K562 (cell line): Measurements from ENCODE around the gene UBXN4. TPM values are rescaled to one million over a fixed set of nuclear protein-coding genes. Genes with fewer than 3 reads are reported as not detected.
A peak's percentile ranks its signal among the peaks of the same experiment; 100 is the strongest.
"Not testable (repeated sequence)": the region's sequence is repeated elsewhere in the genome, so short reads cannot be mapped to it uniquely, and the experiment has no call there.

Source experiments
- ATAC-seq: fragments of 200-7000 bp; cut with Tn5 transposase; 3 replicates; pipeline ENCODE4 v1.9.1; 2020; ENCODE audit warnings: moderate library complexity
- BruUV-seq: library from RNA; stranded (reverse); fragments of 400-500 nt; replicated peaks from 2 replicates; lab custom pipeline; 2021; lab: Mats Ljungman, UMichigan
- CTCF ChIA-PET: fragments of 300-600 bp; formaldehyde crosslinking; extraction: SDS; loops from one replicate; lab custom pipeline; 2021; ENCODE audit warnings: low intra/inter-chr PET ratio; lab: Yijun Ruan, JAX
- POLR2A ChIA-PET: fragments of 300-600, 350-650 bp; sonication (Branson Sonifier 250); formaldehyde crosslinking; extraction: SDS; loops from one replicate; lab custom pipeline; 2021; ENCODE audit warnings: antibody characterized with exemption, inconsistent platforms; lab: Yijun Ruan, JAX
- DNase-seq, 4 experiments: peaks; one replicate each; pipeline versions ENCODE4 v3.0.0 to v3.0.0-alpha.2; 2011 to 2018; ENCODE audit warnings: low spot score in 3 of 4, mixed read lengths in 3 of 4; ENCODE audit errors: extremely low read depth in 1 of 4
- FAIRE-seq: peaks from 2 replicates; lab custom pipeline; 2011; peaks lifted over from hg19 to GRCh38; lab: Jason Lieb, UNC
- H2AFZ ChIP-seq: 2 replicates; pipeline ENCODE4 v1.6.0; 2011; ENCODE audit warnings: low read depth, low read length, control low read depth, inconsistent platforms
- H3K27ac ChIP-seq: fragments of 200-600 bp; 3 replicates; pipeline ENCODE4 v1.8.0; 2011; ENCODE audit warnings: low read depth, mild to moderate bottlenecking, control low read depth, inconsistent platforms, low read length, moderate library complexity, mixed read lengths; ENCODE audit errors: extremely low read depth
- H3K27me3 ChIP-seq, 2 experiments: fragments of 300-600 bp in 1 of 2; 2 replicates in 1 of 2; 3 replicates in 1 of 2; pipeline versions ENCODE4 v1.6.0 to v1.8.0; 2011; ENCODE audit warnings: inconsistent platforms in 2 of 2, low read length in 2 of 2, mild to moderate bottlenecking in 1 of 2, mixed read lengths in 1 of 2, moderate library complexity in 1 of 2; ENCODE audit not compliant: control insufficient read depth in 2 of 2, insufficient read depth in 2 of 2
- H3K36me3 ChIP-seq: fragments of 300-600 bp; 3 replicates; pipeline ENCODE4 v1.8.0; 2011; ENCODE audit warnings: mild to moderate bottlenecking, low read length, inconsistent platforms; ENCODE audit not compliant: control insufficient read depth, insufficient read depth
- H3K4me1 ChIP-seq, 2 experiments: fragments of 200-600 bp in 1 of 2; replicated peaks in 1 of 2; 2 replicates in 1 of 2; 3 replicates in 1 of 2; pipeline versions ENCODE4 v1.5.1 to v1.8.0; 2011; ENCODE audit warnings: inconsistent platforms in 2 of 2, low read length in 2 of 2, mild to moderate bottlenecking in 1 of 2, mixed read lengths in 1 of 2, moderate library complexity in 1 of 2; ENCODE audit not compliant: control insufficient read depth in 2 of 2, insufficient read depth in 2 of 2
- H3K4me2 ChIP-seq: 2 replicates; pipeline ENCODE4 v1.6.1; 2011; ENCODE audit warnings: low read length, control low read depth, inconsistent platforms, mixed read lengths; ENCODE audit not compliant: insufficient read depth
- H3K4me3 ChIP-seq: fragments of 200-600 bp; sonication (generic), shearing (Covaris generic); 2 replicates; pipeline ENCODE4 v1.5.1; 2016; ENCODE audit warnings: control low read depth, inconsistent platforms
- H3K79me2 ChIP-seq: fragments of 200-600 bp; 3 replicates; pipeline ENCODE4 v1.8.0; 2011; ENCODE audit warnings: low read length, inconsistent platforms; ENCODE audit not compliant: control insufficient read depth, insufficient read depth
- H3K9ac ChIP-seq, 2 experiments: 2 replicates each; pipeline versions ENCODE4 v1.6.0 to v1.6.1; 2011; ENCODE audit warnings: low read depth in 2 of 2, low read length in 2 of 2, control low read depth in 1 of 2, inconsistent platforms in 1 of 2, mild to moderate bottlenecking in 1 of 2, mixed read lengths in 1 of 2; ENCODE audit not compliant: insufficient read depth in 1 of 2
- H3K9me1 ChIP-seq: one replicate; pipeline ENCODE4 v1.6.0; 2011; ENCODE audit warnings: inconsistent platforms, mild to moderate bottlenecking, low read length, moderate library complexity; ENCODE audit not compliant: control insufficient read depth, insufficient read depth
- H3K9me3 ChIP-seq: replicated peaks from 2 replicates; pipeline ENCODE4 v1.5.1; 2011; ENCODE audit warnings: low read depth, low read length, inconsistent platforms; ENCODE audit not compliant: control insufficient read depth, insufficient read depth
- H4K20me1 ChIP-seq: replicated peaks from 2 replicates; pipeline ENCODE4 v1.6.1; 2011; ENCODE audit warnings: low read length, inconsistent platforms, mixed read lengths; ENCODE audit not compliant: control insufficient read depth, insufficient read depth
- ARID2 ChIP-seq: fragments of 450-650 bp; IDR thresholded peaks from 2 replicates; pipeline ENCODE4 v1.6.1; 2017; ENCODE audit warnings: antibody characterized with exemption, mild to moderate bottlenecking
- C11orf30 ChIP-seq: fragments of 450-650 bp; IDR thresholded peaks from 2 replicates; pipeline ENCODE4 v1.6.1; 2016; ENCODE audit warnings: low read depth, mild to moderate bottlenecking
- CTCF ChIP-seq, 3 experiments: IDR thresholded peaks in 2 of 3; conservative IDR thresholded peaks in 1 of 3; 2 replicates each; pipeline ENCODE4 v1.5.1; 2011 to 2012; ENCODE audit warnings: low read length in 3 of 3, mild to moderate bottlenecking in 3 of 3, control low read depth in 2 of 3, improper control_type of control experiment in 1 of 3, inconsistent platforms in 1 of 3, low read depth in 1 of 3, mixed read lengths in 1 of 3, moderate library complexity in 1 of 3; ENCODE audit not compliant: insufficient read depth in 2 of 3
- NFE2 ChIP-seq: IDR thresholded peaks from 2 replicates; pipeline ENCODE4 v1.6.1; 2014; ENCODE audit warnings: antibody characterized with exemption, low read depth
- SMC3 ChIP-seq: conservative IDR thresholded peaks from 2 replicates; pipeline ENCODE4 v1.6.1; 2011; ENCODE audit warnings: low read depth, low read length, improper control_type of control experiment; ENCODE audit not compliant: insufficient read depth
- ZNF316 ChIP-seq: fragments of 450-650 bp; IDR thresholded peaks from 2 replicates; pipeline ENCODE4 v1.6.1; 2016
- WGBS: fragments of 100-300 bp; shearing (Covaris generic); methylation state at CpG from one replicate; pipeline ENCODE4 v1.1.6; 2016; ENCODE audit warnings: low coverage, mixed read lengths; ENCODE audit not compliant: insufficient coverage; ENCODE audit errors: missing lambda C conversion rate; 5-methylcytosine and 5-hydroxymethylcytosine counted together
- in situ Hi-C: fragments of 300-500 bp; cut with MboI; formaldehyde crosslinking; loops from 4 replicates; pipeline ENCODE4 v1.15.0; 2018; ENCODE audit warnings: inconsistent platforms, mixed read lengths
- intact Hi-C: fragments of 100-400 bp; cut with micrococcal nuclease; formaldehyde crosslinking; loops from 2 replicates; pipeline ENCODE4 v1.14.2; 2022
- polyA plus RNA-seq, 8 experiments: library from polyadenylated mRNA; depleted of rRNA in 4 of 8; stranded (reverse) in 5 of 8; unstranded in 3 of 8; fragments of >200 nt; fragmentation: Nextera tagmentation in 2 of 8; fragmentation: Illumina TruSeq in 1 of 8; extraction: Ambion mirVana in 2 of 8; extraction: Trizol in 1 of 8; gene quantifications; 2 replicates each; pipeline versions ENCODE4 v1.2.1 to v1.2.3, GENCODE V29; 2011 to 2014; ENCODE audit warnings: inconsistent platforms in 1 of 8, missing spikeins in 1 of 8
- total RNA-seq, 7 experiments: library from RNA; depleted of rRNA in 6 of 7; stranded (reverse); fragments of >200 nt in 6 of 7; fragmentation: Illumina TruSeq in 2 of 7; extraction: Trizol in 2 of 7; gene quantifications; 2 replicates each; pipeline versions ENCODE4 v1.2.1 to v1.2.3, GENCODE V29; 2011 to 2021; ENCODE audit warnings: low replicate concordance in 1 of 7
- TF ChIP-seq, protein P1 (sequence below): fragments of 450-650 bp; formaldehyde crosslinking; IDR thresholded peaks from 2 replicates; pipeline ENCODE4 v1.4.0; 2020; ENCODE audit warnings: mild to moderate bottlenecking, moderate library complexity
- TF ChIP-seq, protein P2 (sequence below): sonication (generic); formaldehyde crosslinking; IDR thresholded peaks from 2 replicates; pipeline ENCODE4 v1.8.1; 2023; ENCODE audit warnings: mild to moderate bottlenecking, missing genetic modification reagents

The UBXN4 gene
- total and polyA plus RNA-seq, 9 of the 15 experiments (the other 6 are each of a cell fraction or from before 2014, with no cell fraction given) = 30.4 to 127 (median 55.3) TPM

- TF ChIP-seq, protein P1, sequence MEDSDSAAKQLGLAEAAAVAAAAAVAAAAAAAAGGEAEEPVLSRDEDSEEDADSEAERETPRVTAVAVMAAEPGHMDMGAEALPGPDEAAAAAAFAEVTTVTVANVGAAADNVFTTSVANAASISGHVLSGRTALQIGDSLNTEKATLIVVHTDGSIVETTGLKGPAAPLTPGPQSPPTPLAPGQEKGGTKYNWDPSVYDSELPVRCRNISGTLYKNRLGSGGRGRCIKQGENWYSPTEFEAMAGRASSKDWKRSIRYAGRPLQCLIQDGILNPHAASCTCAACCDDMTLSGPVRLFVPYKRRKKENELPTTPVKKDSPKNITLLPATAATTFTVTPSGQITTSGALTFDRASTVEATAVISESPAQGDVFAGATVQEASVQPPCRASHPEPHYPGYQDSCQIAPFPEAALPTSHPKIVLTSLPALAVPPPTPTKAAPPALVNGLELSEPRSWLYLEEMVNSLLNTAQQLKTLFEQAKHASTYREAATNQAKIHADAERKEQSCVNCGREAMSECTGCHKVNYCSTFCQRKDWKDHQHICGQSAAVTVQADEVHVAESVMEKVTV (CRISPR knock-in tag) = peak; percentile 60
- peak; percentile 72 to 92 (median 87) for TF ChIP-seq CTCF (IDR thresholded peaks at IDR 0.05 in 2 of 3, conservative IDR thresholded peaks at IDR 0.05 in 1 of 3; ENCODE audit: insufficient read depth in 2 of 3, low read depth in 1 of 3, low read length in 3 of 3)
- TF ChIP-seq ZNF316 = peak; percentile 58
- peak; percentile 7; the same call in 1 of the 2 replicates for TF ChIP-seq C11orf30
- TF ChIP-seq NFE2 = peak; percentile 31; the same call in 1 of the 2 replicates
- peak; percentile 53; the same call in 1 of the 2 replicates for TF ChIP-seq ARID2
- TF ChIP-seq SMC3 = peak; percentile 73
Measured at GRCh38 chr2:135709992-135710391, 31.7 kb upstream of the UBXN4 start (continued).

DNA sequence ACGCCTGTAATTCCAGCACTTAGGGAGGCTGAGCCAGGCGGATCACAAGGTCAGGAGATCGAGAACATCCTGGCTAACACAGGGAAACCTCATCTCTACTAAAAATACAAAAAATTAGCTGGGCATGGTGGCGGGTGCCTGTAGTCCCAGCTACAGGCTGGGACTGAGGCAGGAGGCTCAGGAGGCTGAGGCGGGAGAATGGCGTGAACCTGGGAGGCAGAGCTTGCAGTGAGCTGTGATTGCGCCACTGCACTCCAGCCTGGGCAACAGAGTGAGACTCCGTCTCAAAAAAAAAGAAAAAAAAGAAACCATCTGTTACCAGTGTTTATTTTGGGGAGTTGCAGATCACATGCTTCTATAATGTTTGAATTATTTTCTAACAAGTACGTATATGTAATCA is 26.6 kb upstream of the UBXN4 start:
- DNase-seq, H3K9me1 ChIP-seq, FAIRE-seq, H3K4me3 ChIP-seq, H3K79me2 ChIP-seq, H3K4me2 ChIP-seq, intact Hi-C loops, BruUV-seq, H3K9me3 ChIP-seq, H4K20me1 ChIP-seq, H3K27me3 ChIP-seq, H3K27ac ChIP-seq, H2AFZ ChIP-seq, ATAC-seq, H3K4me1 ChIP-seq, CTCF ChIA-PET, H3K9ac ChIP-seq: not testable (repeated sequence)
- peaks cover 47% of the 10 kb centered on the region; the same call in 2 of the 3 replicates for H3K36me3 ChIP-seq
- 94% methylated on average over 9 of the region's 9 CpGs for WGBS
- POLR2A ChIA-PET = interaction anchor here (0.5 to 2.0 kb wide), 2 partner anchors 13 to 339 kb away, joined by 3 to 5 read pairs; no protein-coding TSS in a partner anchor
- in situ Hi-C loops = loop anchor here (10.0 kb wide), 1 partner anchor 700 kb away; no protein-coding TSS in a partner anchor
- TF ChIP-seq, protein P2, sequence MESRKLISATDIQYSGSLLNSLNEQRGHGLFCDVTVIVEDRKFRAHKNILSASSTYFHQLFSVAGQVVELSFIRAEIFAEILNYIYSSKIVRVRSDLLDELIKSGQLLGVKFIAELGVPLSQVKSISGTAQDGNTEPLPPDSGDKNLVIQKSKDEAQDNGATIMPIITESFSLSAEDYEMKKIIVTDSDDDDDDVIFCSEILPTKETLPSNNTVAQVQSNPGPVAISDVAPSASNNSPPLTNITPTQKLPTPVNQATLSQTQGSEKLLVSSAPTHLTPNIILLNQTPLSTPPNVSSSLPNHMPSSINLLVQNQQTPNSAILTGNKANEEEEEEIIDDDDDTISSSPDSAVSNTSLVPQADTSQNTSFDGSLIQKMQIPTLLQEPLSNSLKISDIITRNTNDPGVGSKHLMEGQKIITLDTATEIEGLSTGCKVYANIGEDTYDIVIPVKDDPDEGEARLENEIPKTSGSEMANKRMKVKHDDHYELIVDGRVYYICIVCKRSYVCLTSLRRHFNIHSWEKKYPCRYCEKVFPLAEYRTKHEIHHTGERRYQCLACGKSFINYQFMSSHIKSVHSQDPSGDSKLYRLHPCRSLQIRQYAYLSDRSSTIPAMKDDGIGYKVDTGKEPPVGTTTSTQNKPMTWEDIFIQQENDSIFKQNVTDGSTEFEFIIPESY = 0 out of 2 replicates have a peak, but pooled peaks have one; percentile 14
